Gastrocnemius medialis (tissue), 4 donors: ENCODE data around the gene SPON2. TPM values are rescaled to one million over a fixed set of nuclear protein-coding genes. Genes with fewer than 3 reads are reported as not detected.

Source experiments
- ATAC-seq, 2 donors: fragments of 150-250 bp; one replicate each; pipeline ENCODE4 v1.9.1; 2016
- DNase-seq, 2 donors: peaks; one replicate each; pipeline ENCODE4 v3.0.0-alpha.2; 2019
- H3K27ac ChIP-seq, 4 donors: fragments of 200-600 bp; sonication (generic); 1 replicate in 1 of 4; 2 replicates in 3 of 4; pipeline ENCODE4 v1.5.1; 2016 to 2018; ENCODE audit warnings: mild to moderate bottlenecking in 2 of 4, moderate library complexity in 1 of 4
- H3K27me3 ChIP-seq, 3 donors: fragments of 200-600 bp; sonication (generic) in 2 of 3; 1 replicate in 1 of 3; 2 replicates in 2 of 3; pipeline versions ENCODE4 v1.5.1 to v1.6.0; 2016 to 2019; ENCODE audit warnings: mild to moderate bottlenecking in 1 of 3, moderate library complexity in 1 of 3
- H3K36me3 ChIP-seq, 2 donors: fragments of 200-600 bp; sonication (generic) in 1 of 2; one replicate each; pipeline ENCODE4 v1.5.1; 2017 to 2018
- H3K4me1 ChIP-seq, 2 donors: fragments of 200-600 bp; sonication (generic) in 1 of 2; one replicate each; pipeline ENCODE4 v1.5.1; 2016 to 2017; ENCODE audit warnings: mild to moderate bottlenecking in 2 of 2
- H3K4me3 ChIP-seq, 4 donors: fragments of 200-600 bp; sonication (generic) in 3 of 4; 1 replicate in 1 of 4; 2 replicates in 3 of 4; pipeline ENCODE4 v1.5.1; 2016 to 2019; ENCODE audit warnings: mild to moderate bottlenecking in 2 of 4
- H3K9me3 ChIP-seq, 3 donors: fragments of 200-600 bp; sonication (generic) in 2 of 3; 1 replicate in 1 of 3; 2 replicates in 2 of 3; pipeline ENCODE4 v1.5.1; 2016 to 2019
- CTCF ChIP-seq, 5 experiments: fragments of 450-650 bp in 3 of 5; fragments of 200-600 bp in 2 of 5; sonication (generic) in 2 of 5; IDR thresholded peaks in 4 of 5; conservative IDR thresholded peaks in 1 of 5; 1 replicate in 4 of 5; 2 replicates in 1 of 5; pipeline ENCODE4 v1.5.1; 2016 to 2019; ENCODE audit warnings: antibody characterized with exemption in 5 of 5, mild to moderate bottlenecking in 3 of 5, moderate library complexity in 3 of 5
- POLR2A ChIP-seq, 2 donors: fragments of 450-650 bp; IDR thresholded peaks; one replicate each; pipeline ENCODE4 v1.6.1; 2017; ENCODE audit warnings: antibody characterized with exemption in 2 of 2, mild to moderate bottlenecking in 2 of 2, moderate library complexity in 2 of 2
- in situ Hi-C, 4 donors: fragments of 200-750 bp; cut with MboI; loops; one replicate each; pipeline versions ENCODE4 v1.15.0 to v1.8.0; 2017; ENCODE audit warnings: low sequenced_read_pairs in 4 of 4
- intact Hi-C: fragments of 100-400 bp; cut with DNase I; formaldehyde crosslinking; loops from one replicate; pipeline ENCODE4 v1.15.1; 2023; ENCODE audit warnings: low total_unique reads
- total RNA-seq, 4 donors: library from RNA; depleted of rRNA; stranded (reverse); fragments of >200 nt; gene quantifications; one replicate each; pipeline versions ENCODE4 v1.1.0 to v1.2.3, GENCODE V29; 2016

The SPON2 gene
- total RNA-seq, 4 donors from 2014 or later = 5.0 to 8.9 (median 5.2) TPM

GRCh38 chr4:1201851-1202525 lies 29.6 kb upstream of the SPON2 start:
- no peaks in the 10 kb centered on the region for H3K9me3 ChIP-seq
- ATAC-seq (peak in 1 of 2 donors; percentile 12), DNase-seq (peak; percentile 39 to 55)
- TF ChIP-seq CTCF (IDR thresholded peaks at IDR 0.05 in 4 of 5, conservative IDR thresholded peaks at IDR 0.05 in 1 of 5) (no peak), POLR2A (IDR thresholded peaks at IDR 0.05) (no peak)
- H3K27ac ChIP-seq = no peak overlapping the region
- H3K4me1 ChIP-seq = peaks cover 4 to 8% of the 10 kb centered on the region in 2 donors
- no peak overlapping the region for H3K4me3 ChIP-seq
- in situ Hi-C loops (no loop called here), intact Hi-C loops (no loop called here)
- no peaks in the 10 kb centered on the region for H3K36me3 ChIP-seq
- H3K27me3 ChIP-seq = no peaks in the 10 kb centered on the region

- H3K4me1 ChIP-seq = peaks cover 4 to 8% of the 10 kb centered on the region in 2 donors
Observed at GRCh38 chr4:1200425-1201035, 28.1 kb upstream of the SPON2 start.

GRCh38 chr4:1199556-1200331 lies 27.4 kb upstream of the SPON2 start:
- Histone ChIP-seq H3K36me3 (no peaks in the 10 kb centered on the region), H3K27ac (peak overlapping the region in 2 of 4 donors; percentile 1 to 25), H3K9me3 (no peaks in the 10 kb centered on the region), H3K27me3 (no peaks in the 10 kb centered on the region), H3K4me3 (no peak overlapping the region), H3K4me1 (peaks cover 4 to 8% of the 10 kb centered on the region in 2 donors)
- TF ChIP-seq POLR2A (IDR thresholded peaks at IDR 0.05) (no peak), CTCF (IDR thresholded peaks at IDR 0.05 in 4 of 5, conservative IDR thresholded peaks at IDR 0.05 in 1 of 5) (no peak)
- no peak for ATAC-seq
- no peak for DNase-seq
- intact Hi-C loops (no loop called here), in situ Hi-C loops (no loop called here)

More at GRCh38 chr4:1200425-1201035, 28.1 kb upstream of the SPON2 start:
- ATAC-seq = no peak
- no peaks in the 10 kb centered on the region for H3K27me3 ChIP-seq
- TF ChIP-seq POLR2A (IDR thresholded peaks at IDR 0.05) (no peak), CTCF (IDR thresholded peaks at IDR 0.05 in 4 of 5, conservative IDR thresholded peaks at IDR 0.05 in 1 of 5) (no peak)
- H3K9me3 ChIP-seq = no peaks in the 10 kb centered on the region
- H3K4me3 ChIP-seq = no peak overlapping the region
- intact Hi-C loops = no loop called here
- no peaks in the 10 kb centered on the region for H3K36me3 ChIP-seq
- peak in 1 of 2 donors; percentile 35 for DNase-seq
- H3K27ac ChIP-seq = peak overlapping the region in 2 of 4 donors; percentile 1 to 25
- in situ Hi-C loops = no loop called here

- DNase-seq = peak; percentile 45 to 61
- intact Hi-C loops = no loop called here
- H3K4me1 ChIP-seq = peaks cover 5 to 18% of the 10 kb centered on the region in 2 donors
- H3K9me3 ChIP-seq = no peaks in the 10 kb centered on the region
- no peak overlapping the region for H3K4me3 ChIP-seq
- TF ChIP-seq CTCF (IDR thresholded peaks at IDR 0.05 in 4 of 5, conservative IDR thresholded peaks at IDR 0.05 in 1 of 5) (no peak), POLR2A (IDR thresholded peaks at IDR 0.05) (no peak)
- peak; percentile 30 to 50 for ATAC-seq
- in situ Hi-C loops = no loop called here
- no peaks in the 10 kb centered on the region for H3K36me3 ChIP-seq
- H3K27ac ChIP-seq = peak overlapping the region in 2 of 4 donors; percentile 18 to 37
- H3K27me3 ChIP-seq = no peaks in the 10 kb centered on the region
Observed at GRCh38 chr4:1198098-1198844, 25.9 kb upstream of the SPON2 start.
